HG02938 (cell line): ENCODE measurements around the gene ALG2.
A peak's percentile ranks its signal among the peaks of the same experiment; 100 is the strongest.

Experiments used
- ATAC-seq: cut with Tn5 transposase; IDR thresholded peaks from one replicate; pipeline ENCODE4 v1.9.1; 2021; ENCODE audit warnings: mild to moderate bottlenecking, moderate library complexity; ENCODE audit not compliant: unreplicated experiment

ALG2 gene

GRCh38 chr9:99177576-99178366 lies 44.0 kb downstream of the ALG2 start:
- ATAC-seq = no peak

DNA sequence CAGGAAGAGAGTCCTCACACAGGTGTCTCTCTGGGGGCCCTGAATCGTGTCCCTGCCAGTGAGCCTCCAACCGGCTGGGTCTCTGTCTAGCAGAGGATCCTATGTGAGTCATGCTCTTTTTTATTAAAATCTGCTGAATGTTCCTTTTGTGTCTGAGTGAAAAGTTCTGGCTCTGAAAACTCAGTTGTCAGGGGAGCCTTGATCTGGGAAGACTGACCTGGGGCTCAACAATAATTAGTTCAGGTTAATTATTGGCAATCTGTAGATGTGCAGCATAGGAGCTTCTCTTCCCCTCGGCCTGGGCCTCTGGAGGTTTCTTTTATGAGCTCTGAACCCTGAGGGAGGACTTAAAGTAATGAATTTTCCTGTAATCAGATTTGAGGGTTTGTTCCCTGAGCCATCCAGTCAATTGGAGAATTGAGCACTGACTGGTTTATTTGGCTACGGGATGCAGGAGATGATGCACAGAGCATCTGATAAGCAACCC lies 45.2 kb downstream of the ALG2 start:
- ATAC-seq = no peak

- peak; percentile 60 for ATAC-seq
Measured at GRCh38 chr9:99173570-99174504, 47.9 kb downstream of the ALG2 start.

DNA sequence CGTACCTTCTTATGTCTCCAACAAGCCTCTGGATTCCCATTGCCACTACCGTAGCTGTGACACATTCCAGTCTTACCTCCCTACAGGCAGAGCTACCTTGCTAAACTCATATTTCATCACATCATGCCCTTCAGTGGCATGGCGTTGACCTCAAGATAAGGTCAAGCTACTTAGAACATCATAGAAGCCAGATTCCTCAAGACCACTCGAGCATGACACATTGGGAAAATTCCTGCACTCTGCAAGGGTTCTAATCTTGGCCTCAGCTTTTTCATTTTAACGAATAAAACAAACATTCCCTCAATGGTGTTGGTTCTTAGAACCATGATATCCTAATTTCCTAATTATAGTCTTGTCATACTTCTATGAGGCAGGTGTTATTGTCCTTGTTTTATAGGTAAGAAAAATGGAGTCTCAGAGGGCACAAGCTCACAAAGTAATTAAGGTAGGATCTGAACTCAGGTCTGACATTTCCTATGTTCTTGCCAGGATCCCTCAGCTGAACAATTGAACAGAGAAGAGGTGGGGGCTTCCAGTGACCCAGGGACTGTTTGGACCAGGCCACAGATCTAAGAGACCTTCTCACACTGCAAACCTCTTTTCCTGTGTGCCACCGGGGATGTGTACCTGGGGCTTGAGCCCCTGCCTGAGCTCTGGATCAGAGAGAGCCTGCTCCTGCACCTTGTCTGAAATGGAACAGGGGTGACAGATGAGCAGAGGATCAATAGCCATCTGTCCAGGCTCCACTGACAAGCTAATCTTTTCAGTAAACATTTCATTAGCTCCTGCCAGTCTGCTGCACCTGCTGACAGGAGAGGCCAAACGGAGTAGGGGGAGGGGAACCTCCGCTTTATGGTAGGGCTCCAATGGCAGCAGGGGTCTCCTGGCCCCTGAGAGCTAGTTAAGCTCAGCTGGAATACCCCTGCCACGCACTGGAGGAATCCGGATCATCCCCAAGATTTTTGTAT lies 49.3 kb downstream of the ALG2 start:
- ATAC-seq = no peak

GRCh38 chr9:99171225-99172123 lies 50.3 kb downstream of the ALG2 start:
- no peak for ATAC-seq

GRCh38 chr9:99169982-99170761 lies 51.6 kb downstream of the ALG2 start:
- ATAC-seq = no peak

GRCh38 chr9:99169086-99169485 lies 52.7 kb downstream of the ALG2 start:
- ATAC-seq = no peak

- no peak for ATAC-seq
Measured at GRCh38 chr9:99167694-99168093, 54.0 kb downstream of the ALG2 start.

GRCh38 chr9:99167119-99167518 lies 54.6 kb downstream of the ALG2 start:
- no peak for ATAC-seq
